Prostate gland (tissue), 2 donors: ENCODE results near the gene PFN1. TPM values are rescaled to one million over a fixed set of nuclear protein-coding genes. Genes with fewer than 3 reads are reported as not detected.
"Not testable (repeated sequence)": the region's sequence is repeated elsewhere in the genome, so short reads cannot be mapped to it uniquely, and the experiment has no call there.

Experiments used
- DNase-seq: peaks from one replicate; pipeline ENCODE4 v3.0.0-alpha.2; 2019; ENCODE audit warnings: low spot score
- H3K27ac ChIP-seq, 2 donors: fragments of 200-600 bp; sonication (generic); 2 replicates each; pipeline ENCODE4 v1.5.1; 2017 to 2019
- H3K27me3 ChIP-seq: fragments of 200-600 bp; sonication (generic); replicated peaks from 2 replicates; pipeline ENCODE4 v1.5.1; 2019; ENCODE audit not compliant: insufficient read depth
- H3K36me3 ChIP-seq, 2 donors: fragments of 200-600 bp; sonication (generic); 1 replicate in 1 of 2; 2 replicates in 1 of 2; pipeline versions ENCODE4 v1.5.1 to v1.8.1; 2017 to 2019
- H3K4me1 ChIP-seq: fragments of 200-600 bp; sonication (generic); replicated peaks from 2 replicates; pipeline ENCODE4 v1.5.1; 2019
- H3K4me3 ChIP-seq, 2 donors: fragments of 200-600 bp; sonication (generic); 2 replicates each; pipeline ENCODE4 v1.5.1; 2017 to 2019
- H3K9me3 ChIP-seq: fragments of 200-600 bp; sonication (generic); 2 replicates; pipeline ENCODE4 v1.5.1; 2017
- CTCF ChIP-seq, 4 experiments: fragments of 200-600 bp in 2 of 4; fragments of 450-650 bp in 2 of 4; sonication (generic) in 2 of 4; IDR thresholded peaks; 1 replicate in 3 of 4; 2 replicates in 1 of 4; pipeline ENCODE4 v1.5.1; 2016 to 2019; ENCODE audit warnings: antibody characterized with exemption in 4 of 4, mild to moderate bottlenecking in 2 of 4, moderate library complexity in 2 of 4
- POLR2A ChIP-seq: fragments of 450-650 bp; IDR thresholded peaks from one replicate; pipeline ENCODE4 v1.6.1; 2016; ENCODE audit warnings: antibody characterized with exemption, mild to moderate bottlenecking
- POLR2AphosphoS5 ChIP-seq: sonication (generic); formaldehyde crosslinking; IDR thresholded peaks from one replicate; pipeline ENCODE4 v1.6.1; 2017; ENCODE audit warnings: antibody characterized with exemption
- WGBS: methylation state at CpG from one replicate; pipeline ENCODE4 v1.1.5; 2018; 5-methylcytosine and 5-hydroxymethylcytosine counted together
- intact Hi-C: fragments of 100-400 bp; cut with DNase I; formaldehyde crosslinking; loops from one replicate; pipeline ENCODE4 v1.14.2; 2022
- total RNA-seq, 2 donors: library from RNA; depleted of rRNA; stranded (reverse); fragments of >200 nt; gene quantifications; one replicate each; pipeline ENCODE4 v1.1.0, GENCODE V29; 2016

PFN1 gene
- total RNA-seq, 2 donors from 2014 or later = 646 to 1,039 TPM

DNA sequence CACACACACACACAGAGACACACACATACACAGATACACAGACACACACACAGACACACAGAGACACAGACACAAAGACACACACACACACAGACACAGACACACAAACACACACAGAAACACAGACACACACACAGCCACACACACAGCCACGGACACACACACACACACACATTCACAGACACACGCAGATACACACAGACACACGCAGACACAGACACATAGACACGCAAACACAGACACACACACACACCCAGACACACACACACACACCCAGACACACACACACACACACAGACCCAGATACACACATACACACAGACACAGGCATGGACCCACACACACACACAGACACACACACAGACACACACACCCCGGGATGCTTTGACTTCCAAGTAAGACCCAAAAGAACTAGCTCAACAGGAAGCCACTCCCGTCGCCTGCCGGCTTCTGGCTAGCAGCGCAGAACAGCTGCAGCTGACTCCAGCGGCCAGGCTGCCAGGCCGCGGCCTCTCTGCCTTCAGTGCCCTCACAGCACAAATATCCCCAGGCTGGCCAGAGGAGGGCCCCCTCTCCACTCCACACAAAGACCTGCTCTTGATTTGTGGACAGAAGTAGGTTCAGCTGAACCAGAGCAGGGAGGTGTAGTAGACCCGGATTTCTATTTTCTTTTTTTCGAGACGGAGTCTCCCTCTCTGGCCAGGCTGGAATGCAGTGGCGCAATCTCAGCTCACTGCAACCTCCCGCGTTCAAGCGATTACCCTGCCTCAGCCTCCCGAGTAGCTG lies 39.4 kb downstream of the PFN1 start:
- Histone ChIP-seq H3K27ac (peak overlapping the region; percentile 51 to 62), H3K4me1 (no peaks in the 10 kb centered on the region), H3K4me3 (no peak overlapping the region), H3K36me3 (no peaks in the 10 kb centered on the region), H3K27me3 (no peaks in the 10 kb centered on the region), H3K9me3 (no peaks in the 10 kb centered on the region)
- intact Hi-C loops = loop anchor here (2.0 to 5.0 kb wide), 2 partner anchors 78 to 154 kb away; partner anchors contain the start of gene CAMTA2
- TF ChIP-seq POLR2A (peak; percentile 21), POLR2AphosphoS5 (peak; percentile 48), CTCF (IDR thresholded peaks at IDR 0.05) (peak; percentile 53 to 92 (median 68))
- DNase-seq = peak; percentile 81
- WGBS = 16% methylated on average over 20 of the region's 20 CpGs

DNA sequence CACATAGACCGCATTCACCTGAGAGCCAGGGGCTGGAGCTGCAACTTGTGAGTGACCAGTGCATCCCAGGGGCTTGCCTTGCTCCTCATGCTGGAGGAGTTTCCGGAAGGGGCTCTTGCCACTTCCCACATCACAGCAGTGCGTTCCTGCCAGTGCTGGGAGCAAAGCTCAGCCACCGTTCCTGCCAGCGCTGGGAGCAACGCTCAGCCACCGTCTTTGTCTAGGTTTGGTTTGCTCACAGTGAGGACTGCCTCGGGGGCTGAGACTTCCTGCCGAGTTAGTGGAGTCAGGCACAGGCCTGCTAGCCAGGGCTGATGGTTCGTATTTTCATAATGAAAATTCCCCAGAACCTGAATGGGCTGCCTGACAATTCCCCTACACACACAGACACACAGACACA lies 40.0 kb downstream of the PFN1 start:
- Histone ChIP-seq H3K9me3 (no peaks in the 10 kb centered on the region), H3K4me3 (no peak overlapping the region), H3K27me3 (no peaks in the 10 kb centered on the region), H3K36me3 (no peaks in the 10 kb centered on the region), H3K27ac (peak overlapping the region; percentile 51 to 62), H3K4me1 (peaks cover 3% of the 10 kb centered on the region)
- WGBS = 33% methylated on average over 8 of the region's 10 CpGs
- TF ChIP-seq CTCF (IDR thresholded peaks at IDR 0.05) = no peak
- TF ChIP-seq POLR2A = no peak
- TF ChIP-seq POLR2AphosphoS5 = no peak
- no peak for DNase-seq
- intact Hi-C loops = loop anchor here (2.0 to 5.0 kb wide), 2 partner anchors 79 to 154 kb away; partner anchors contain the start of gene CAMTA2

DNA sequence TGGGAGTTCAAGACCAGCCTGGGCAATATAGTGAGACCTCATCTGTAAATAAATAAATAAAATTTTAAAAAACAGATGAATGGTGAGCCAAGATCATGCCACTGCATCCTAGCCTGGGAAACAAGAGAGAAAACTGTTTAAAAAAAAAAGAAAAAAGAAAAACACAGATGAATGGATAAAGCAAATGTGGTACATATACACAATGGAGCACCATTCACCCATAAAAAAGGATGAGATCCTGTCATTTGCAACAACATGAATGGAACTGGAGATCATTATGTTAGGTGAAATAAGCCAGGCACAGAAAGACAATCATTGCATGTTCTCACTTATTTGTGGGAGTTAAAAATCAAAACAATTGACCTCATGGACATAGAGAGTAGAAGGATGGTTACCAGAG lies 41.7 kb downstream of the PFN1 start:
- DNase-seq, H3K9me3 ChIP-seq, H3K4me3 ChIP-seq, H3K36me3 ChIP-seq, H3K27ac ChIP-seq, H3K4me1 ChIP-seq, H3K27me3 ChIP-seq: not testable (repeated sequence)
- intact Hi-C loops = loop anchor here (5.0 kb wide), 1 partner anchor 81 kb away; the partner anchor contains the start of gene CAMTA2

- Histone ChIP-seq H3K27ac (peak within 1 kb of the TSS in 1 of 2 donors; percentile 30), H3K36me3 (no peaks in the 10 kb centered on the region), H3K4me3 (no peak within 1 kb of the TSS), H3K4me1 (peaks cover 3% of the 10 kb centered on the region), H3K9me3 (no peaks in the 10 kb centered on the region), H3K27me3 (no peaks in the 10 kb centered on the region)
- intact Hi-C loops = no loop called here
- TF ChIP-seq CTCF (IDR thresholded peaks at IDR 0.05) (peak; percentile 40 to 85 (median 69)), POLR2A (no peak), POLR2AphosphoS5 (peak; percentile 45)
- WGBS = 9% methylated on average over 10 of the region's 10 CpGs
- peak; percentile 89 for DNase-seq
Observed at GRCh38 chr17:4903051-4903818, 45.1 kb downstream of the PFN1 start, which contains the start of gene CHRNE. CHRNE (minus strand) TSS chr17:4903098; CDS start chr17:4903063, 35 bp downstream.

DNA sequence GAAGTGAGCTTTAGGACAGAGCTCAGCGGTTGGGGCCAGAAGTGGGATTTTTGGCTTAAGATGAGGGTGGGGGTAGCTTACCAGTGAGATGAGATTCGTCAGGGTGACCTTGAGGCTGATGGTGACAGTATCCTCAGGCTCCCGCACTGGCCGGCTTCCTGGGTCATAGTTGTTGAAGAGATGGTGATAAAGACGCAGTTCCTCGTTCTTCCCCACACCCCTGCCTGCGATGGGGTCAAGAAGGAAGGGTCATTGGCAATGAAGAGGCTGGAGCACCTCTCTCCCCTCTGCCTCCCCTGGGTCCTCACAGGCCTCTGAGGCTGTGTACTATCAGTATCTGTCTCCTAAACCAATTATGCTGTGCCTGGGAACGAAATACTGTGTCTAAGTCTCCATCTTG lies 45.8 kb downstream of the PFN1 start:
- 77% methylated on average over 8 of the region's 8 CpGs for WGBS
- no peak for DNase-seq
- TF ChIP-seq POLR2AphosphoS5 (no peak), CTCF (IDR thresholded peaks at IDR 0.05) (no peak), POLR2A (no peak)
- Histone ChIP-seq H3K4me1 (peaks cover 3% of the 10 kb centered on the region), H3K9me3 (no peaks in the 10 kb centered on the region), H3K4me3 (no peak overlapping the region), H3K36me3 (no peaks in the 10 kb centered on the region), H3K27me3 (no peaks in the 10 kb centered on the region), H3K27ac (no peak overlapping the region)
- intact Hi-C loops = no loop called here
